ENCODE data around the gene BRD7.
A peak's percentile ranks its signal among the peaks of the same experiment; 100 is the strongest.
"Not testable (repeated sequence)": the region's sequence is repeated elsewhere in the genome, so short reads cannot be mapped to it uniquely, and the experiment has no call there.

BRD7 gene

DNA sequence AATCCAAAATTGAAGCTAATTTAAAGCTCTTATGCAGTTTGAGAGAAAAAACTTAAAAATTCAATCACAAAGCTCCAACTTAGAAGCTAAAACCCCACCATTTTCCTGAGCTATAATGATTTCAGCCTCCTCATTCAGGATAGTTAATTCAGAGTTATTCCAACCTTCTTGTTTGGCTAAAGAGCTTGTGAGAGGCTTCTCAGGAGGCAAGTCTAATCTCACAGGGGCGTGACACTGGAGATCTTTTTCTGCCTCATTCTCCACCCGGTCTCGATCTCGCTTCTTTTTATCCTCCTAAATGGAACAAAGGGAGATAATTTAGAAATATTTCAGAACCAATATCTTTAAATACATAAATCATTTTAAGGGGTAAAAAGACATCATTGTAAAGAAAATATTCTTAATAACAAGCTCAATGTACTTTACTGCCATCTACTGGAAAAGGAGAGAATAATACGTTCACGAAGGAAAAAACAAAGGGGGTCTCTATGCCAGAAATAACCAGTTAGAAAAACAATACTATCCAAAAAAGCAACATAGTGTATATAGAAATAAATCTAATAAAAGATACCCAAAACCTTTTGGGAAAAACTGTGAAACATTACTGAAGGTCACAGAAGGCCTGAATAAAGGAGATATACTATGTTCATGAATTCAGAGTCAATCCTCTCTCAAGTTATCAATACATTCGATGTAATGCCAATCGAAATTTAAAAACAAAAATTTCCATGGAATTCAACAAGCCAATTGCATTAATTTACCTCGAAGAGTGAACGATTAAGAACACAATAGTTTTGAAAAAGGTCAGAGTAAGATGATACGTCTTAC, 13.9 kb downstream of the BRD7 start:
- DNase-seq: no peak

DNA sequence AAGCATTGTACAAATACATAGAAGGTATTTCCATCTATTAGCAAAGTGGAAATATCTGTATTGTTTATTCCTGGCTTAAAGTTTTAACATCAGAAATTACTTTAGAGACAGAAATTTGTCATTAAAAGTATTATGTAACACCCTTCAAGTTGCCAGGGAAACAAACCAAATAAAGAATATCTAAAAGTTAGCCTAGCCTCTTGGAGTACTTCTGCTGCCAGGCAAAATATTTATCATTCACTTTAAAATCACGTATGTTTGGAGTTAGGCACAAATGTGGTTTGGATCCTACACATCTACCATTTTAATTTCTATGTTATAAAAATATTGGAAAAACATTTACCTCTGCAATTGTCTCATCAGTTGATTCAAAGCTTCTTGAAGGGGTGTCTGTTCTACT, 14.7 kb downstream of the BRD7 start:
- no peak for DNase-seq

DNA sequence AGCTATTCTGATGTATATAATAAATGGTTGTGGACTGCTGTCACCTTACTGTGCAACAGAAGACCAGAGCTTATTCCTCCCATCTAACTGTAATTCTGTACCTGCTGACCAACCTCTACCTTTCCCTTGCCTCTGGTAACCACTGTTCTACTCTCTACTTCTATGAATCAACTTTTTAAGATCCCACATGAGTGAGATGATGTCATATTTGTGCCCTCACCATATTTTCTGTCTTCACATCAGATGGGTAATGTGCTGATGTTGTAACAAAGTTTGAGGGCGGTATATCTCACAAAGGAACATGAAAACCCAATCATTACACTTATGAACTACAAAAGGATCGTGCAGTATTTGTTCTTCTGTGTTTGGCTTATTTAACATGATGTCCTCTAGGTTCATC, 16.8 kb downstream of the BRD7 start:
- no peak for DNase-seq

GRCh38 chr16:50351116-50351515, 17.7 kb downstream of the BRD7 start:
- DNase-seq: no peak

DNA sequence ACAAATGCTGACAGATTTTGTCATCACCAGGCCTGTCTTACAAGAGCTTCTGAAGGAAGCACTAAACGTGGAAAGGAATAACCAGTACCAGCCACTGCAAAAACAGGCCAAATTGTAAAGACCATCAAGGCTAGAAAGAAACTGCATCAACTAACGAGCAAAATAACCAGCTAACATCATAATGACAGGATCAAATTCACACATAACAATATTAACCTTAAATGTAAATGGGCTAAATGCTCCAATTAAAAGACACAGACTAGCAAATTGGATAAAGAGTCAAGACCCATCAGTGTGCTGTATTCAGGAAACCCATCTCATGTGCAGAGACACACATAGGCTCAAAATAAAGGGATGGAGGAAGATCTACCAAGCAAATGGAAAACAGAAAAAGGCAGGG, 23.6 kb downstream of the BRD7 start:
- not testable (repeated sequence) for DNase-seq

- DNase-seq: not testable (repeated sequence)
These were observed 25.2 kb downstream of the BRD7 start for GRCh38 chr16:50343566-50343965.

- no peak for DNase-seq
These were observed 28.2 kb downstream of the BRD7 start for GRCh38 chr16:50340578-50340977.

- DNase-seq: no peak
These were observed 30.2 kb downstream of the BRD7 start for GRCh38 chr16:50338371-50339231.

GRCh38 chr16:50336884-50337283, 31.9 kb downstream of the BRD7 start:
- no peak for DNase-seq

- no peak for DNase-seq
These were observed 33.4 kb downstream of the BRD7 start for GRCh38 chr16:50335196-50335958.

GRCh38 chr16:50334106-50334975, 34.4 kb downstream of the BRD7 start:
- no peak for DNase-seq

DNA sequence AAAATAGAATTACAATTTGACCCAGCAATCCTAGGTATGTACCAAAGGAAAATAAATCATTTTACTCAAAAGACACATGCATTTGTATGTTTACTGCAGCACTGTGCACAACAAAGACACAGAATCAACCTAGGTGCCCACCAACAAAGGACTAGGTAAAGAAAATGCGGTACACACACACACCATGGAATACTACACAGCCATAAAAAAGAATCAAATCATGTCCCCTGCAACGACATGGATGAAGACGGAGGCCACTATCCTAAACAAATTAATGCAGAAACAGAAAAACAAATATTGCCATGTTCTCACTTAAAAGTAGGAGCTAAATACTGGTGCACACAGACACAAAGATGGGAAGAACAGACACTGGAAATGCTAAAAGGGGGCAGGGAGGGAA, 36.2 kb downstream of the BRD7 start:
- no peak for DNase-seq

GRCh38 chr16:50331570-50331969, 37.2 kb downstream of the BRD7 start:
- no peak for DNase-seq

DNA sequence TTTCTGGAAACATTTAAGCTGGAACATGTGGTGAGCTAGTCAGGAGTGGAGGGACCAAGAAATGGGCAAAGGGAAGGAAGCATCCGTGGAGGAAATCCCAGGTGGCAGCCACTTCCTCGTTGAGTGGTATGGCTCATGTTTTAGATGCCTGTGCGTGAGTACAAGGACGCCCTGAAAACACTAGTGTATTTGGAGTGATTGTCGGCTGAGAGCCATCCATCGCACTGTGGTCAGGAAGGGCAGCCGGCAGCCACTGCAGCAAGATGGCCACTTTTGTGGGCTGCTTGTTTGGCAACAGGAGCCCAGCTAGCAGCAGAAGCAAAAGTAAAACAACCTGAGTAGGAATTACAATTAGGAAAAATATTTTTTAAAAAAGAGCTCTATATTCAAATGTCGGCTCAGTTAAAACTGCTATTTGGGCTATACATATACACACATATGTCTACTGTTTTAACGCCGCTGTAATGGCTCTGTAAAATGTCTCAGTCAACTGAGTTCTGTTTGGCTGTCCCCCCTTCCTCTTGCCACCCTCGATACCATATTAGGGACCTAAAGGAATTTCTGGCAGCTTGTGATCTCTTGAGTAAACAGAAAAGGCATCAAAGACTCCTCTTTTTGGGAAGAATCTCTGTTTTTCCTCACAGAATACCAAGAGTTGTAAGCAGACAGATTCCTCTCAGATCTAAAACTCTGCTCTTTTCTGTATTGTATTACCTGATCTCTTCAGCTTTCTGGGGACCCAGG, 39.2 kb downstream of the BRD7 start:
- DNase-seq: no peak

DNA sequence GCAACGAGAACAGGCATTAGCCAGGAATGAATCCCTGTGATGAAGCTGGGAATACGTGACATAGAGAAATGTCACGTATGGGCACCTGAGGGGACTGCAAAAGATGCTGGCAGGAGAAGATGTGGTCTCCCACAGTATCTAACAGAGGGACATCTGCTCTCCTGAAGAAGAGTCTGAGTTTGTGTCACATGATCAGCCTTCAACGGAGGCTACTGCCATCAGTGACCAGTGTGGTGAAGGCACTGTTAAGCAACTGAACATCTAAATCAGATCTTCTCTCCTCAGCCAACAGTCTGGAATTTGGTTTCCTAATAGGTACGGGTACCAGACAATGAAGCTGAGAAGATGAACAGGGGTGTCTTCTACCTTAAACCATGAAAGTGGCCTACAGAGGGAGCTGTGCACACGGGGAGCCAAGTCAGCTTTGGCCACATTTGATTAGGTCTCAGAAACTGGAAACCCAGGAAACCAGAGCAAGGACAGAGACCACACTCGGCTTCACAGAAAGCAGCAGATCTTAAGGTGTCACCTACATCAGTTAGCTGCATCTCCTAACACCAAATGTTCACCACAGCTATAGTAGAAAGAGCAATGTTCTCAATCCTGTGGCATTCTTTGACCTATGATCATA, 41.8 kb downstream of the BRD7 start:
- peak; percentile 61 for DNase-seq

DNA sequence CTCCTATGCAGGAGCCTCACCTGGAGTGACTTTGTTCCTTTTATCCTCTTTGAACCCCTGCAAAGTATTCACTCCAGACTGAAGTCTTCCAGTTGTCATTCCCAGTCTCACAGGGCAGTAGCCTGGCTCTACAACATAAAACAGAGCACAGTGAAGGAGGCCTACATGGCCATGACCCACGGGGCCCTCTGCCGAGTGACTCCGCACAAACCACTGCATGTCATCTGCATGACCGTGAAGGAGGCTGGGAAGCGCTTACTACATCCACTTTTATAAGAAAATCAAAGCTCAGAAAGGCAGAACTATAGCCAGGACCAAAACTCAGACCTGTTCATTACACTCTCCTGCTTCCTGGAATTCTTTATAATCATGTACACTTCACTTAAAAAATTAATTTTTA, 42.5 kb downstream of the BRD7 start:
- no peak for DNase-seq

GRCh38 chr16:50324345-50324744, 44.4 kb downstream of the BRD7 start:
- DNase-seq: no peak

GRCh38 chr16:50323335-50324011, 45.3 kb downstream of the BRD7 start:
- DNase-seq: no peak

- no peak for DNase-seq
These were observed 46.5 kb downstream of the BRD7 start for GRCh38 chr16:50322333-50322732.

DNA sequence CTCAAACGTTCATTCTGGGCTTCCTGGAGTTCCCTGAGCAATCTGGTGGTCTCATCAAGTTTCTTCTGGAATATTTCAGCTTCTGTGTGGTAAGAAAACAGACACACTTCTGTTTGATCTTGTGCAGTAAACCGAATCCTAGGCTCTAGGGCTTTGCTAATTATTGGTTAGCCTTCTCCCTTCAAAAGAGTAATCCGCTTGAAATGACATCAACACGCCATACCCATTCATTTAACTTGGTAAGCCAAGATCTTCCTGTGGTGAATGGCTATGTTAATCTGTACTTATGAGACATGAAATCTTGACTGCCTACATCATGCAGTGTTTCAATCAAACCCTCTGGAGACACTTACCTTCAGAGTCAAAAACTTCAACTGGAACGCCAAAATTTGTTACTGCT, 48.5 kb downstream of the BRD7 start:
- no peak for DNase-seq
